ENCODE results near the gene TNFRSF1B. TPM values are rescaled to one million over a fixed set of nuclear protein-coding genes. Genes with fewer than 3 reads are reported as not detected.

Gene TNFRSF1B
- 7.8 TPM for total RNA-seq

GRCh38 chr1:12166834-12167492, at the start of gene TNFRSF1B:
Gene TNFRSF1B, plus strand, starts transcription at chr1:12166991. Its CDS starts 101 bp downstream, at chr1:12167092.

GRCh38 chr1:12229835-12230548, 63.2 kb downstream of the TNFRSF1B start, which contains the start of gene VPS13D:
Gene VPS13D, plus strand, starts transcription at chr1:12230030. Its CDS starts 4,237 bp downstream, at chr1:12234267.

Other genes starting within 250 kb of the TNFRSF1B start
- gene KIAA2013, start 240.6 kb upstream of the TNFRSF1B start, total RNA-seq: 43.7 TPM
- gene PLOD1, start 232.3 kb upstream of the TNFRSF1B start, total RNA-seq: 129 TPM
- gene MFN2, start 186.5 kb upstream of the TNFRSF1B start, total RNA-seq: 52.3 TPM
- gene MIIP, start 147.5 kb upstream of the TNFRSF1B start, total RNA-seq: 30.1 TPM
- gene TNFRSF8, start 103.7 kb upstream of the TNFRSF1B start, total RNA-seq: not detected
- 81.9 TPM for gene VPS13D, start 63.0 kb downstream of the TNFRSF1B start, total RNA-seq